Fibroblast of peridontal ligament (primary cell): Measurements from ENCODE around the gene GP5.
A peak's percentile ranks its signal among the peaks of the same experiment; 100 is the strongest.

ENCODE experiments used
- DNase-seq: peaks from one replicate; pipeline ENCODE4 v3.0.0-alpha.2; 2010; ENCODE audit errors: extremely low read depth

GP5 gene

DNA sequence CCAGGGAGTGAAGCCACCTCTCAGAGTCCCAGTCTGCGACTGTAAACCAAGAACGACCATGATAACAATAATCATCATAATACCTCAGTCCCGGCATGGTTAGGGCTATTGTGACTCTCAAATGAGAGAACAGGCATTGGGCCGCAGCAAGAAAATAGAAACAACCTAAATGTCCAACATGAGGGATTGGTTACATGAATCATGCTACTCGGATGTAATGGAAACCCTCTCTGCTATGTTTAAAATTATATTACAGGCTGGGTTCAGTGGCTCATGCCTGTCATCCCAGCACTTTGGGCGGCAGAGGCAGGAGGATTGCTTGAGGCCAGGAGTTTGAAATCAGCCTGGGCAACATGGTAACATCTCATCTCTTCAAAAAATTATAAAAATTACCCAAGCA, 50.7 kb downstream of the GP5 start:
- DNase-seq = peak; percentile 82

- peak; percentile 73 for DNase-seq
Measured at GRCh38 chr3:194346621-194347020, 52.4 kb downstream of the GP5 start.

GRCh38 chr3:194346035-194346434, 53.0 kb downstream of the GP5 start:
- no peak for DNase-seq
